HL-60 (cell line): Measurements from ENCODE around the gene ETV6.
A peak's percentile ranks its signal among the peaks of the same experiment; 100 is the strongest.

ENCODE experiments used
- DNase-seq, 2 experiments: peaks; one replicate each; pipeline ENCODE4 v3.0.0-alpha.2; 2010 to 2020; ENCODE audit warnings: low read depth in 1 of 2, low spot score in 1 of 2
- H3K27ac ChIP-seq: fragments of 250-450 bp; sonication (Bioruptor Pico); replicated peaks from 2 replicates; pipeline ENCODE4 v1.5.1; 2020; ENCODE audit warnings: mild to moderate bottlenecking, moderate library complexity
- H3K27me3 ChIP-seq: fragments of 250-450 bp; sonication (Bioruptor Pico); 2 replicates; pipeline ENCODE4 v1.5.1; 2021; ENCODE audit warnings: mild to moderate bottlenecking, moderate library complexity; ENCODE audit not compliant: insufficient read depth, poor library complexity, severe bottlenecking
- H3K4me3 ChIP-seq: replicated peaks from 2 replicates; pipeline ENCODE4 v1.5.1; 2011; ENCODE audit warnings: mild to moderate bottlenecking, control low read depth, low read length; ENCODE audit not compliant: insufficient read depth
- CTCF ChIP-seq: IDR thresholded peaks from one replicate; pipeline ENCODE4 v1.5.1; 2011; ENCODE audit warnings: low read length, control low read depth, inconsistent platforms; ENCODE audit not compliant: insufficient read depth
- GABPA ChIP-seq: IDR thresholded peaks from 2 replicates; pipeline ENCODE4 v1.6.1; 2012; ENCODE audit warnings: low read depth
- POLR2AphosphoS5 ChIP-seq: IDR thresholded peaks from 2 replicates; pipeline ENCODE4 v1.6.1; 2012; ENCODE audit warnings: low read depth
- REST ChIP-seq: IDR thresholded peaks from 2 replicates; pipeline ENCODE4 v1.6.1; 2012; ENCODE audit warnings: low read depth; ENCODE audit not compliant: insufficient replicate concordance
- SPI1 ChIP-seq: IDR thresholded peaks from 2 replicates; pipeline ENCODE4 v1.6.1; 2012; ENCODE audit warnings: low read depth, mild to moderate bottlenecking, borderline replicate concordance

ETV6 gene

GRCh38 chr12:11886339-11886738, 236.9 kb downstream of the ETV6 start:
- Histone ChIP-seq H3K4me3 (no peak overlapping the region), H3K27ac (no peak overlapping the region), H3K27me3 (no peaks in the 10 kb centered on the region)
- no peak for DNase-seq
- TF ChIP-seq REST (no peak), SPI1 (no peak), GABPA (no peak), POLR2AphosphoS5 (no peak)

- TF ChIP-seq POLR2AphosphoS5 (no peak), GABPA (no peak), REST (no peak), CTCF (no peak), SPI1 (no peak)
- DNase-seq, result no peak
- Histone ChIP-seq H3K4me3 (no peak overlapping the region), H3K27ac (no peak overlapping the region), H3K27me3 (no peaks in the 10 kb centered on the region)
These were observed 238.6 kb downstream of the ETV6 start for GRCh38 chr12:11888029-11888428.

GRCh38 chr12:11891346-11891745, 241.9 kb downstream of the ETV6 start:
- no peak overlapping the region for H3K4me3 ChIP-seq
- H3K27ac ChIP-seq, result peak overlapping the region; percentile 61
- TF ChIP-seq GABPA (no peak), POLR2AphosphoS5 (no peak), CTCF (no peak), SPI1 (peak; percentile 78; the same call in 1 of the 2 replicates), REST (no peak)
- peak in 1 of 2 experiments; percentile 77 for DNase-seq
- no peaks in the 10 kb centered on the region for H3K27me3 ChIP-seq
